H54 (cell line): ENCODE data around the gene COPS7B.

Experiments used
- DNase-seq: peaks from one replicate; pipeline ENCODE4 v3.0.0; 2011; ENCODE audit warnings: low spot score, mixed read lengths; ENCODE audit not compliant: insufficient read length
- FAIRE-seq: peaks from 3 replicates; lab custom pipeline; 2011; peaks lifted over from hg19 to GRCh38; lab: Jason Lieb, UNC
- POLR2A ChIP-seq: IDR thresholded peaks from 2 replicates; pipeline ENCODE4 v1.6.1; 2011; ENCODE audit warnings: low read depth, mild to moderate bottlenecking, low read length

The COPS7B gene

GRCh38 chr2:231769170-231770136 is 16.8 kb upstream of the COPS7B start:
- TF ChIP-seq POLR2A: no peak
- DNase-seq (no peak), FAIRE-seq (peak; percentile 23)

GRCh38 chr2:231780123-231780908 is 5.9 kb upstream of the COPS7B start:
- DNase-seq (no peak), FAIRE-seq (no peak)
- no peak for TF ChIP-seq POLR2A

- FAIRE-seq: peak; percentile 93
- peak; percentile 82 for TF ChIP-seq POLR2A
- peak; percentile 98 for DNase-seq
These were observed 5.1 kb upstream of the COPS7B start, which contains the start of gene PDE6D for GRCh38 chr2:231780909-231781797. Gene PDE6D, minus strand, starts transcription at chr2:231781282. Its CDS starts 168 bp downstream, at chr2:231781114.

- FAIRE-seq (no peak), DNase-seq (no peak)
- TF ChIP-seq POLR2A: no peak
These were observed 4.2 kb upstream of the COPS7B start for GRCh38 chr2:231781798-231782726.

GRCh38 chr2:231785413-231785812 is 832 bp upstream of the COPS7B start:
- no peak for DNase-seq
- FAIRE-seq: no peak
- TF ChIP-seq POLR2A: no peak

- FAIRE-seq (no peak), DNase-seq (no peak)
- no peak for TF ChIP-seq POLR2A
These were observed 446 bp upstream of the COPS7B start for GRCh38 chr2:231785822-231786176.

GRCh38 chr2:231786917-231787292 is 660 bp downstream of the COPS7B start:
- FAIRE-seq (no peak), DNase-seq (no peak)
- TF ChIP-seq POLR2A: no peak

GRCh38 chr2:231791107-231791506 is 4.9 kb downstream of the COPS7B start:
- TF ChIP-seq POLR2A: no peak
- FAIRE-seq: no peak
- no peak for DNase-seq

GRCh38 chr2:231794383-231794782 is 8.1 kb downstream of the COPS7B start:
- no peak for DNase-seq
- no peak for FAIRE-seq
- no peak for TF ChIP-seq POLR2A

GRCh38 chr2:231795525-231796327 is 9.5 kb downstream of the COPS7B start:
- FAIRE-seq: peak; percentile 91
- DNase-seq: peak; percentile 69
- TF ChIP-seq POLR2A: no peak

- TF ChIP-seq POLR2A: no peak
- no peak for FAIRE-seq
- DNase-seq: no peak
These were observed 14.3 kb downstream of the COPS7B start for GRCh38 chr2:231800493-231801091.
